Measurements from ENCODE around the gene USP4. TPM values are rescaled to one million over a fixed set of nuclear protein-coding genes. Genes with fewer than 3 reads are reported as not detected.
A peak's percentile ranks its signal among the peaks of the same experiment; 100 is the strongest.
"Not testable (repeated sequence)": the region's sequence is repeated elsewhere in the genome, so short reads cannot be mapped to it uniquely, and the experiment has no call there.

USP4 gene
- total and polyA plus RNA-seq, 12 donors: 14.2 to 71.0 (median 41.2) TPM

- Histone ChIP-seq H3K4me3 (no peak overlapping the region), H3K36me3 (replicated peaks in 1 of 2) (peaks cover 0 to 5% of the 10 kb centered on the region in 2 donors), H3K27me3 (no peaks in the 10 kb centered on the region), H3K9me3 (replicated peaks in 1 of 3) (no peaks in the 10 kb centered on the region), H3K27ac (peak overlapping the region; percentile 61 to 92 (median 83)), H3K4me1 (replicated peaks in 1 of 2) (peaks cover 19 to 34% of the 10 kb centered on the region in 2 donors)
- WGBS, 4 donors: 0 to 20% (median 12%) methylated on average over 1 of the region's 1 CpG
- no peak for TF ChIP-seq POLR2A (IDR thresholded peaks at IDR 0.05)
- TF ChIP-seq, protein P1, sequence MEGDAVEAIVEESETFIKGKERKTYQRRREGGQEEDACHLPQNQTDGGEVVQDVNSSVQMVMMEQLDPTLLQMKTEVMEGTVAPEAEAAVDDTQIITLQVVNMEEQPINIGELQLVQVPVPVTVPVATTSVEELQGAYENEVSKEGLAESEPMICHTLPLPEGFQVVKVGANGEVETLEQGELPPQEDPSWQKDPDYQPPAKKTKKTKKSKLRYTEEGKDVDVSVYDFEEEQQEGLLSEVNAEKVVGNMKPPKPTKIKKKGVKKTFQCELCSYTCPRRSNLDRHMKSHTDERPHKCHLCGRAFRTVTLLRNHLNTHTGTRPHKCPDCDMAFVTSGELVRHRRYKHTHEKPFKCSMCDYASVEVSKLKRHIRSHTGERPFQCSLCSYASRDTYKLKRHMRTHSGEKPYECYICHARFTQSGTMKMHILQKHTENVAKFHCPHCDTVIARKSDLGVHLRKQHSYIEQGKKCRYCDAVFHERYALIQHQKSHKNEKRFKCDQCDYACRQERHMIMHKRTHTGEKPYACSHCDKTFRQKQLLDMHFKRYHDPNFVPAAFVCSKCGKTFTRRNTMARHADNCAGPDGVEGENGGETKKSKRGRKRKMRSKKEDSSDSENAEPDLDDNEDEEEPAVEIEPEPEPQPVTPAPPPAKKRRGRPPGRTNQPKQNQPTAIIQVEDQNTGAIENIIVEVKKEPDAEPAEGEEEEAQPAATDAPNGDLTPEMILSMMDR (IDR thresholded peaks at IDR 0.05): no peak
- intact Hi-C loops (cut with DNase I): loop anchor here in 1 of 2 donors (10.0 kb wide), 1 partner anchor 53 kb away; no protein-coding TSS in a partner anchor
- peak in 3 of 7 donors; percentile 32 to 55 (median 37) for DNase-seq
These were observed 11.7 kb upstream of the USP4 start for GRCh38 chr3:49351521-49352011.

DNA sequence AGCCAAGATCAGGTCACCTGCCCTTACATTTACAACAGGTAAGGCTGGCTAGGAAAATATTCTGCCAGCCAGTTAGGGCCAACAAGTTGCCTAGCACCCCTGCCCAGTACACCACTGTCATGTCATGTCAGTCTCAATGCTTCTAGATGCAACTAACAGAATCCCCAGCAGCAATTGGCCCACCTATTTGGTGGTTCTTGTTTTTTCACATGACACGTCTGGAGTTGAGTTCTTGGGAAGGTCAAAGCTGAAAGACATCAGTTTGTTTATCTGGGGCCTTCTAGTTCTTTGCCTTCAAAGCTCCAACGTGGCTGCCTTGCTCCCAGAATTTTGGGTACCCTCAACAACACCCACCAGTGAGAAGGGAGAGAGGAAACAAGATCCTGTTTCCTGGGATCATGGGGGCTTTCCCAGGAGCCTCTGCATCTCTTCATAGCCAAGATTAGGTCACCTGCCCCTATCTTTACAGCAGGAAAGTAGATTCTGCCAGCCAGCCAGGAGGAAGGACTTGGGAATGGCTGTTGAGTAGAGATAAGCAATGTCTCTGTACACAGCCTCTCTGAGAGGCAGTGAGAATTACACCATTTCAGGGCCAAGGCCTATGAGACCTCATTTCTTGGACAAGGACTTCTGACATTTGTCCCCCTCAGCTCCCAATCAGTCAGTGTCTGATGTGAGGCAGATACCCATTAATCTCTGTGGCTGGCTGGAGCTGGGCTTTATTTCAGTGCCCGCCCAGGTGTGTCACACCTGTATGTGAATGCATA lies 9.7 kb upstream of the USP4 start:
- TF ChIP-seq, protein P1 (IDR thresholded peaks at IDR 0.05): no peak
- TF ChIP-seq POLR2A (IDR thresholded peaks at IDR 0.05): no peak
- Histone ChIP-seq H3K27ac (peak overlapping the region in 1 of 5 donors; percentile 20), H3K4me1 (replicated peaks in 1 of 2) (peaks cover 19 to 22% of the 10 kb centered on the region in 2 donors), H3K27me3 (no peaks in the 10 kb centered on the region), H3K9me3 (replicated peaks in 1 of 3) (no peaks in the 10 kb centered on the region), H3K4me3 (no peak overlapping the region), H3K36me3 (replicated peaks in 1 of 2) (no peaks in the 10 kb centered on the region)
- intact Hi-C loops (cut with DNase I): loop anchor here in 1 of 2 donors (10.0 kb wide), 1 partner anchor 55 kb away; no protein-coding TSS in a partner anchor
- DNase-seq: no peak
- WGBS, 4 donors: 61 to 70% (median 67%) methylated on average over 2 to 3 of the region's 3 CpGs

GRCh38 chr3:49348361-49348760 lies 8.5 kb upstream of the USP4 start:
- 89 to 93% (median 91%) methylated on average over 12 of the region's 12 CpGs for WGBS, 4 donors
- H3K36me3 ChIP-seq (replicated peaks in 1 of 2); H3K27me3 ChIP-seq; H3K4me3 ChIP-seq; H3K9me3 ChIP-seq (replicated peaks in 1 of 3); DNase-seq; H3K27ac ChIP-seq; intact Hi-C loops (cut with DNase I): not testable (repeated sequence)
- peaks cover 19 to 26% of the 10 kb centered on the region in 2 donors for H3K4me1 ChIP-seq (replicated peaks in 1 of 2)

DNA sequence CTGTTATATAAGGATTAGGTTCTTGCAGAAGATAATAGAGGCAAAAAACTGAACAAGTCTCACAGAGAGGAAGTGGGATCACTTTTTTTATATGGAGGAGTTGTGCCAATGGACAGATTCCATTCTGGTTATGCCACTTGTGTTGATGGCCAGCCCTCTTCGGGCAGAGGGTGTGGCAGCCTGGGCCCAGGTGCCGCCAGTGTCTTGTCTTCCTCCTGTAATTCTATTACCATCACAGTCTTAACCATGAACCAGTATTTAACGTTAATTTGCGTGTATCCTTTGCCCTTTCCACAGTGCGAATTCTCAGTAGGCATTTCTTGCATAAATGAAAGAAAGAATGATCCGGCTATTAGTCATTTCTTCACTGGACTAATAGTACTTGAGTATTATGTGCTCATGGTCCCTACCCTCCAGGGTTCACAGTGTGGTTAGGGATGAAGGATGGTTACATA lies 7.0 kb upstream of the USP4 start:
- TF ChIP-seq POLR2A (IDR thresholded peaks at IDR 0.05): no peak
- TF ChIP-seq, protein P1 (IDR thresholded peaks at IDR 0.05): no peak
- intact Hi-C loops (cut with DNase I): no loop called here
- H3K4me3 ChIP-seq: no peak overlapping the region
- WGBS, 4 donors: 81 to 91% (median 87%) methylated on average over 6 of the region's 6 CpGs
- no peak for DNase-seq
- H3K9me3 ChIP-seq (replicated peaks in 1 of 3): no peaks in the 10 kb centered on the region
- no peaks in the 10 kb centered on the region for H3K27me3 ChIP-seq
- H3K36me3 ChIP-seq (replicated peaks in 1 of 2): no peaks in the 10 kb centered on the region
- H3K27ac ChIP-seq: peak overlapping the region in 4 of 5 donors; percentile 25 to 86 (median 50)
- H3K4me1 ChIP-seq (replicated peaks in 1 of 2): peaks cover 12 to 18% of the 10 kb centered on the region in 2 donors
